Activated CD4-positive, alpha-beta T cell treated with anti-CD3 and anti-CD28 coated beads, Interleukin-2, amount 10 ng/mL, durations not matched to agents 24 days and 14 days (primary cell): ENCODE results near the gene MAPT. TPM values are rescaled to one million over a fixed set of nuclear protein-coding genes. Genes with fewer than 3 reads are reported as not detected.
"Not testable (repeated sequence)": the region's sequence is repeated elsewhere in the genome, so short reads cannot be mapped to it uniquely, and the experiment has no call there.

Experiments used
- DNase-seq: peaks from one replicate; pipeline ENCODE4 v3.0.0; 2022
- H3K27ac Mint-ChIP-seq: one replicate; pipeline ENCODE4 v1.8.0; 2022; ENCODE audit warnings: mild to moderate bottlenecking, mixed read lengths
- H3K27me3 Mint-ChIP-seq: one replicate; pipeline ENCODE4 v1.8.0; 2022; ENCODE audit warnings: mixed read lengths
- H3K36me3 Mint-ChIP-seq: one replicate; pipeline ENCODE4 v1.8.0; 2022; ENCODE audit warnings: low read depth, mild to moderate bottlenecking, mixed read lengths
- H3K4me1 Mint-ChIP-seq: one replicate; pipeline ENCODE4 v1.8.0; 2021; ENCODE audit warnings: mixed read lengths
- H3K4me3 Mint-ChIP-seq: one replicate; pipeline ENCODE4 v1.8.0; 2022; ENCODE audit warnings: mild to moderate bottlenecking, moderate library complexity, mixed read lengths
- H3K9me3 Mint-ChIP-seq: one replicate; pipeline ENCODE4 v1.8.0; 2021; ENCODE audit warnings: mixed read lengths
- intact Hi-C: fragments of 100-400 bp; cut with micrococcal nuclease; formaldehyde crosslinking; loops from one replicate; pipeline ENCODE4 v1.15.1; 2023
- total RNA-seq: library from RNA; stranded (reverse); gene quantifications from 2 replicates; pipeline ENCODE4 v1.2.3, GENCODE V29; 2022

MAPT gene
- total RNA-seq, 1 donor from 2014 or later = 0.37 TPM

DNA sequence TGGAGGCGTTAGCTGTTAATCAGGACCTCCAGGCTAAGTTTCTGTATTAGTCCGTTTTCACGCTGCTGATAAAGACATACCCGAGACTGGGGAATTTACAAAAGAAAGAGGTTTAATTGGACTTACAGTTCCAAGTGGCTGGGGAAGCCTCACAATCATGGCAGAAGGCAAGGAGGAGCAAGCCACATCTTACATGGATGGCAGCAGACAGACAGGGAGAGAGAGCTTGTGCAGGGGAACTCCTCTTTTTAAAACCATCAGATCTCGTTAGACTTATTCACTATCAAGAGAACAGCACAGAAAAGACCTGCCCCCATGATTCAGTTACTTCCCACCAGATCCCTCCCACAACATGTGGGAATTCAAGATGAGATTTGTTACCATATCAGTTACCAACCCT lies 18.7 kb downstream of the MAPT start:
- H3K27ac Mint-ChIP-seq, H3K9me3 Mint-ChIP-seq, H3K36me3 Mint-ChIP-seq, H3K4me1 Mint-ChIP-seq, H3K4me3 Mint-ChIP-seq, intact Hi-C loops, DNase-seq: not testable (repeated sequence)
- peaks cover 10% of the 10 kb centered on the region for H3K27me3 Mint-ChIP-seq

DNA sequence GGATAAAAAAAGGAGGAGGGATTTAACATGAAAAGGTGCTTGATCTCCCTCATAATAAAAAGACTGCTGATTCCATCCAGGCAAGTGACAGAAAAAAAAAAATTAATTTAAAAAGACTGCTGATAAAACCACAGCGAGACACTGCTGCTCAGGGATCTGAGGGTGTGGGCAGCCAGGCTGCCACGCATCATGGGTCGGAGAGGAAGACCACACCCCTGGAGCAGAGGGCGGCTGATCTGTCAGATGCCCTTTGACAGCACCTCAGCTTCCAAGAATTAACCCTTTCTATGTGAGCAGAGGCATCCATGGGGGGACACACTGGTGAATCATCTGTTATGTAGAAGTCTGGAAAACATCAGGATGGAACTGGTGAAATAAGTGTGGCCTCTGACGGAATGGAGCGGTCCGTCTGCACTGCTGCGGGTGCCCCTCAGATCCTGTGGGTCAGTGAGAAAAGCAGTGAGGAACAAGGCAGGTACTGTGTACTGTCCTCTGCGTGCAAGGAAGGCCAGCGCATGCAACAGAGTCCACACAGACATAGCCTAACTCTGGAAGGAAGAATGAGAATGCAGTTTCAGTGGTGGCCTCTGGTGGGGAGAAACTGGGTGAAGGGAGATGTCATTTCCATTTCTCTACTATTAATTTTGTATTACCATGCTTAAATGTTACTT lies 19.8 kb downstream of the MAPT start:
- H3K27ac Mint-ChIP-seq = no peak overlapping the region
- no peak for DNase-seq
- H3K36me3 Mint-ChIP-seq = no peaks in the 10 kb centered on the region
- no peaks in the 10 kb centered on the region for H3K4me1 Mint-ChIP-seq
- intact Hi-C loops = no loop called here
- no peak overlapping the region for H3K4me3 Mint-ChIP-seq
- H3K9me3 Mint-ChIP-seq = peaks cover 4% of the 10 kb centered on the region
- H3K27me3 Mint-ChIP-seq = peaks cover 10% of the 10 kb centered on the region

DNA sequence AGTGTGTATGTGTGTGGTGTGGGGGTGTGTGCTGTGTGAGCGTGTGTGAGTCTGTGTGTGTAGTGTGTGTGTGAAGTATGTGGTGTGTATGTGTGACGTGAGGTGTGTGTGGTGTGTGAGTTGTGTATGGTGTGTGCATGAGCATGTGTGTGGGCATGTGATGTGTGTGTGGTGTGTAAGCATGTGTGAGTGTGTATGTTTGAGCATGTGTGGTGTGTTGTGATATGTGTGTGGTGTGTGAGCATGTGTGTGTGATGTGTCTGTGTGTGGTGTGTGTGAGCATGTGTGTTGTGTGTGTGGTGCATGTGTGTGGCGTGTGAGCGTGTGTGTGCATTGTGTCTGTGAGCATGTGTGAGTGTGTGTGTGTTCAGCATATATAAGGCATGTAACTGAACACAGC lies 20.9 kb downstream of the MAPT start:
- Mint-ChIP-seq H3K4me3 (no peak overlapping the region), H3K9me3 (peaks cover 4% of the 10 kb centered on the region), H3K4me1 (no peaks in the 10 kb centered on the region), H3K27me3 (peaks cover 10% of the 10 kb centered on the region), H3K27ac (no peak overlapping the region), H3K36me3 (no peaks in the 10 kb centered on the region)
- intact Hi-C loops = no loop called here
- no peak for DNase-seq

DNA sequence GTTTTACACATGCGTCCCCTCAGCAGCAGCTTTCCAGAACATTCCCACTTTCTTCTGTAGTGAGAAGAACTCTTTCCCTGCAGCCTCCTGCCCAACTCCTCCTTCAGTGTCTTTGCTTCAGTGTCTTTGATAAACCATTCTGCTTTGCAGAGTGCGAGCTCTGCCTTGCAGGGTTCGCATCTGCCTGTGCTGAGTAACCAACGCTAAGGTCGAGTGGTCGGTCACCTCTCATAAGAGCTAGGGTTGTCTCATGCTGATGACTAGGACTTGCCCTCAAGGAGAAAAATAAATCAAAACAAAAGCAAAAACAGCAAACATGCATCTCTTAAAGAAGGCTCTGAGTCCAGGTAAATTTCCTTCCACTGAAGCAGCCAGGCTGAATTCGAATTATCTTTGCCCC lies 22.7 kb downstream of the MAPT start:
- Mint-ChIP-seq H3K27me3 (peaks cover 6% of the 10 kb centered on the region), H3K27ac (no peak overlapping the region), H3K36me3 (no peaks in the 10 kb centered on the region), H3K9me3 (peaks cover 3% of the 10 kb centered on the region), H3K4me3 (no peak overlapping the region), H3K4me1 (no peaks in the 10 kb centered on the region)
- intact Hi-C loops = no loop called here
- DNase-seq = no peak

DNA sequence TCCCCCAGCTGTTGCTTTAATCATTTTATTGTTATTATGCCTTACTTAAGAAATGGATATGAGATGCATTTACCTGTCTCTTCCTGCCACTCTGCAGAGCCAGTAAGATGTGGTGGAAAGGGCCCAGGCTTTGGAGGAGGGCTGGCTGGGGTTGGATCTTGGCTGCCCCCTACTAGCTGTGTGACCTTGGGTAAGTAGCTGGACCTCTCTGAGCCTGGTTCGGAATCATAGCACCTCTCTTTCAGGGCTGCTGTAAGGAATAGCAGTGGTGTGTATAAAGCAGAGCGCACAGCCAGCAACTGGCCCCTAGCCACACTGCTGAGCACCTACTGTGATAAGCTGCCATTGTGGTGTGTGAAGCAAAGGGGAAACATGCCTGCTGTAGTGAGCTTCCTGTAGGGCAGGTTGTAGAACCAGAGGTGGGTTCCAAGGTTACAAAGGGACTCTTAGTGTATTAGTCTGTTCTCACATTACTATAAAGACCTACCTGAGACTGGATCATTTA lies 23.9 kb downstream of the MAPT start:
- intact Hi-C loops = no loop called here
- no peaks in the 10 kb centered on the region for H3K36me3 Mint-ChIP-seq

DNA sequence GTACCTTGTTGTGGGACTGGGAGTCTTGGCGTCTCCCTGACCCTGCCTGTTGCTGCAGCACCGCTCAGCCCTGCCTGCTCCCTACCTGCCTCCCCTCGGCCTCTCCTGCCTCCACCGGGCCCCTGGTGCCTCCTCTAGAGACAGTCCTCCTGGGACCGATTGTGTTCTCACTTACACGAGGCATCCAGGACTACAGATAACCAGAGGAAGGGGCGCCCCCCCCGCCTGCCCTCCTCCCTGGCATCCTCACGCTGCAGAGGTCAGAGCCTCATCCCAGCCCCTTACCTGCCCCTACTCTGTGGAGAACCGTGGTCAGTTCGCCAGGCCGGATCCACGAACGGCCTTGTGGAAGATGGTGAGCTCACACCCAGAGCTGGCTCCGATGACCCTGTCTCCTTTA lies 24.8 kb downstream of the MAPT start:
- Mint-ChIP-seq H3K4me1 (no peaks in the 10 kb centered on the region), H3K27ac (no peak overlapping the region), H3K4me3 (no peak overlapping the region), H3K9me3 (no peaks in the 10 kb centered on the region), H3K27me3 (peaks cover 9% of the 10 kb centered on the region), H3K36me3 (no peaks in the 10 kb centered on the region)
- intact Hi-C loops = no loop called here
- DNase-seq = no peak

More for the DNA sequence above, 23.9 kb downstream of the MAPT start:
- Mint-ChIP-seq H3K27ac (no peak overlapping the region), H3K9me3 (no peaks in the 10 kb centered on the region), H3K27me3 (peaks cover 9% of the 10 kb centered on the region), H3K4me3 (no peak overlapping the region), H3K4me1 (no peaks in the 10 kb centered on the region)
- no peak for DNase-seq

DNA sequence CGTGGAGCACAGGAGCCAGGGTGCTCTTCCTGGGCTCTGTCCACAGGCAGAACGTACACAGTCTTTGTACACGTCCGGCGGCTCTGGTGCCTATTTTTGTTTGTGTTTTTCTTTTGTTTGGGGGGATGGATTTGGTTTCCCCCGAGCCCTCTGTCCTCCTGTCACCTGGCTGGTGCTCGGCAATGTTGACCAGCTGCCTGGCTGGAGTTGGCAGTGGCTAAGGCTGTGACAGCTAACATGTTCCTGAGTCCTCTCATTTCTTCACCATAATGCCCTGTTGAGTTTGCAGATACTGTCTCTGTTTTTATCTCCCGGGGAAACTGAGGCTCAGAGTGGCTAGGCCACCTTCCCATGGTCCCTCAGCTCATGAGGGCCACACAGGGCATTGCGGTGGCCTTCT lies 25.7 kb downstream of the MAPT start:
- intact Hi-C loops = no loop called here

DNA sequence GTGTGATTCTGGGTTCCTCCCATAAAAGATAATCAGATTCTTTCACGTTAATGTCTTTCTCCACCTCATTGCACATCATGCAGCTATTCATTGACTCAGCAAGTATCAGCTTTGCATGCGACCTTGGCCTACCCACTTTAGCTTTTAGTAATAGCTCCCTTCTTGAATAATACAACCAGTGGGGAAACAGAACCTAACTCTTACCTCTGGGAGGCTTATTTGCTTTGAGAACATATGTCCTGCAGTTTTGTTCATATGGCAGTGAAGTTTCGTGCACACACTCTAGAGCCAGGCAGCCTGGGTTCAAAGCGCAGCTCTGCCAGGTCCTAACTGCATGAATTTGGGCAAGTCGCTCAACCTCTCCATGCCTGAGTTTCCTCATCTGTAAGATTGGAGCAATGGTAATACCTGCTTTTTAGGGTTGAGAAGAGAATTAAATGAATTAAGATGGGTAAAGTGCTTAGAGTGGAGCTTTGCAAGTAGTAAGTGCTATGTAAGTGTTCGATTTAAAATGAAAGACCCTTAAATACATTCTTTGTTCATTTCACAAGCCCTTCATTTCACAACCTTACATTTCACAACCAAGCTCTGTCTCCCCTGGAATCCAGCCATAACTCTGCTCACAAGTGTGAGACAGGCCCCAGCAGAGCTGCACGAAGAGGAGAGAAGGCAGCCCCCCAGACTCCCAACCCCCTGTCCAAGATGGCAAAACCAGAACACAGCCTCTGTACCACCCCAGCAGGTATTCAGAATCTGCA lies 29.3 kb downstream of the MAPT start:
- intact Hi-C loops = no loop called here
- H3K4me1 Mint-ChIP-seq = no peaks in the 10 kb centered on the region
- no peaks in the 10 kb centered on the region for H3K36me3 Mint-ChIP-seq
- no peak overlapping the region for H3K27ac Mint-ChIP-seq
- H3K27me3 Mint-ChIP-seq = peaks cover 7% of the 10 kb centered on the region
- DNase-seq = no peak
- no peaks in the 10 kb centered on the region for H3K9me3 Mint-ChIP-seq
- H3K4me3 Mint-ChIP-seq = no peak overlapping the region

More for the DNA sequence above, 25.7 kb downstream of the MAPT start:
- Mint-ChIP-seq H3K4me1 (no peaks in the 10 kb centered on the region), H3K36me3 (no peaks in the 10 kb centered on the region), H3K4me3 (no peak overlapping the region), H3K9me3 (no peaks in the 10 kb centered on the region), H3K27ac (no peak overlapping the region), H3K27me3 (peaks cover 6% of the 10 kb centered on the region)
- no peak for DNase-seq

DNA sequence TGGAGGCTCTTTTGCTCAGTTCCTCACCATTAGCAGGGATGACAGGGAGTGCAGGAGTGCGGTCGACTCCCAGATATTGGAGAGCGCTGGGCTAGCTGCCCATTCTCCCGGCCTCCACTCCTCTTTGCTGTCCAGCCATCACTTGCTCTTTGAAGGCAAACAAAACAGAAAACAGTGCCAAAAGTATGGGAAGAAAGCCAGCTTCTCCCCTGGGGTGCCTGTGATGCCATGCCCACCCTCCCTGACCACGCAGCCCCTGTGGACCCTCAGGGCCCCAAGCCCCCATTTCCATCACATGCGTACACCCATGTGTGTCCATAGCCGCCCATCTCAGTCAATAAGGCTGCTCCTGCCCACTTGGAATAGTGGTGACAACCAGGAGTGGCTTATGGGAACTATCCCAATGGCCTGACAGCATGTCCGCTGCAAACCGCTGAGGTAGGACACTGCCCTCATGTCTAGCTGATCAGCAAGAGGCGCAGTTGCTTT lies 30.0 kb downstream of the MAPT start:
- H3K4me3 Mint-ChIP-seq = no peak overlapping the region
- H3K27ac Mint-ChIP-seq = no peak overlapping the region
- peaks cover 7% of the 10 kb centered on the region for H3K27me3 Mint-ChIP-seq
- no peaks in the 10 kb centered on the region for H3K9me3 Mint-ChIP-seq
- no peak for DNase-seq
- intact Hi-C loops = no loop called here
- no peaks in the 10 kb centered on the region for H3K36me3 Mint-ChIP-seq
- no peaks in the 10 kb centered on the region for H3K4me1 Mint-ChIP-seq

DNA sequence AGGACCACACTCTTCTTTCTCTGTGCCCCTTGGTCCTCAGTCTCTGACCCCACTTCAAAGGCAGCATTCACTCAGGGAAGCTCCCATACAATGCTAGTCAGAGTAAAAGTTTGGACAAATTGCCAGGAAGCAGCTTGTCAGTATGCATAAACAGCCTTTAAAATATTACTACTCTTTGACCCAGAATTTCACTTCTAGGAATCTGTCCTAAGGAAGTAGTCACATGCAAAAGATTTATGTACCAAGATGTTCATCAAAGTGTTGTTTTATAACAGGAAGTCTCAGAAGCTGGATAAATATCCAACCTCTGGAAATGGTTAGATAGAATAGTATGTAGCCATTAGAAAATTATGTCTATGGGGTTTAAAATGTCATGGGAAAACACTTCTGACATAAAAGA lies 31.0 kb downstream of the MAPT start:
- no peaks in the 10 kb centered on the region for H3K4me1 Mint-ChIP-seq

DNA sequence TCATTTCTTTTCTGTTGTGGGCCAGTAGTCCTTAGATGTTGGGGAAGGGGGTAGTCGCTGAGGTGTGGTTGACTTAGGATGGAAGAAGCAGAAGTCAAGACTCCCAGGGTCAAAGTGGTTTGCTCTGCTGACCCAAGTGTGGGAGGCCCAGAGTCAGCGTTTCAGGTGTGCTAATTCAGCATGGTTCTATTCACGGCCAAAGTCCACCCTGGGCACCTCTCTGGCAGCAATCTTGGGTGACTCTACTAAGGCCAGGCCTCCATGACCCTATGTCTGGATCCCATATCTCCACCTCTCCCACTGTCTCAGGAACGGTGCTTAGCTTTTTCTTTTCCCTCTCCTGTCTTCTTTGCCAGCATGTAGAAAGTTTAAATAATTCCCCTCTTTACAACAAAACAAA lies 32.9 kb downstream of the MAPT start:
- Mint-ChIP-seq H3K27ac (no peak overlapping the region), H3K9me3 (no peaks in the 10 kb centered on the region), H3K36me3 (no peaks in the 10 kb centered on the region), H3K4me3 (no peak overlapping the region), H3K27me3 (peaks cover 19% of the 10 kb centered on the region), H3K4me1 (no peaks in the 10 kb centered on the region)
- no peak for DNase-seq
- intact Hi-C loops = no loop called here

More for the DNA sequence above, 31.0 kb downstream of the MAPT start:
- H3K27ac Mint-ChIP-seq = no peak overlapping the region
- peaks cover 12% of the 10 kb centered on the region for H3K27me3 Mint-ChIP-seq
- intact Hi-C loops = no loop called here
- no peak overlapping the region for H3K4me3 Mint-ChIP-seq
- H3K36me3 Mint-ChIP-seq = no peaks in the 10 kb centered on the region
- H3K9me3 Mint-ChIP-seq = no peaks in the 10 kb centered on the region
- no peak for DNase-seq

DNA sequence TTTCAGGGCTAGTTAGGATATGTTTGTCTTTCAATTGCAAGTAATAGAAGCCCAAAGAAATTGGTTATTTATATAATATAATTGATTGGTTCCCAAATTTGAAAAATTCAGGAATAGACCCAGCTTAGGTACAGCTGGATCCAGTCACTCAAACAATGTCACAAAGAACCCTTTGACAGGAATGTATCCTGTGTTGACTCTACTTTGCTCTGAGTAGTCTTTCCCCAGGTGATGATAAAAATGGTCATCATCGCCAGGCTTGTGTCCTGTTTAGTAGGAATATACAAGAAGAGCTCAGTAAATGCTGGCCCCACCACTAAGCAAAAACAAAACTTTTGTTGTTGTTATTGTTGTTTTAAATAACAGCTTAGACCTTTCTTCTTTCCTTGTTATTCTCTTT lies 35.0 kb downstream of the MAPT start:
- H3K4me3 Mint-ChIP-seq = no peak overlapping the region
- peaks cover 21% of the 10 kb centered on the region for H3K27me3 Mint-ChIP-seq
- DNase-seq = no peak
- H3K36me3 Mint-ChIP-seq = no peaks in the 10 kb centered on the region
- H3K9me3 Mint-ChIP-seq = no peaks in the 10 kb centered on the region
- no peaks in the 10 kb centered on the region for H3K4me1 Mint-ChIP-seq
- no peak overlapping the region for H3K27ac Mint-ChIP-seq
- intact Hi-C loops = no loop called here

DNA sequence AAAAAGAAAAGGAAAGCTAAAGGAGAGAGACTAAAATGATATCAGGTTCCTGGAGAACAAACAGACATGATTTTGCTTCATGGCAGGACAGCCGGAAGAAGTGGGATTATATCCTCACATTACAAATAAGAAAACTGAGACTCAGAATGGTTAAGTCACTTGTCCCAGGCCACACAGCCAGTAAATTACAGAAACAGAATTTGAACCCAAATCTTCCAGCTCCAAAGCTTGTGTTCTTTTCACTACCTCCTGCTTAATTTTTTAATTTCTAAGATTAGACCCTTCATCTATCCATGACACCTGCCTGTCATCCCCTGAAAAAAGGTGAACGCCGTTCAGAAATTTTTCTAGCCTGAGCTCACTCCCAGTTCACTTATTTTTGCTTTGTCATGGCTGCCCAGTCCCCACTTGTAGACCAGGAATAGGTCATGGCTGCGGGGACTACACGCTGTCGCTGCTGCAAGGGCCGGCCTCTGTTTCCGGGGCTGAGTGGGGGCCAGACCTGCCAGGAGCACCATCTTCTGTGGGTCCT lies 36.1 kb downstream of the MAPT start:
- no peaks in the 10 kb centered on the region for H3K36me3 Mint-ChIP-seq
- no peaks in the 10 kb centered on the region for H3K4me1 Mint-ChIP-seq
- H3K4me3 Mint-ChIP-seq = no peak overlapping the region
- intact Hi-C loops = no loop called here
- no peak for DNase-seq
- H3K27me3 Mint-ChIP-seq = peaks cover 24% of the 10 kb centered on the region
- no peaks in the 10 kb centered on the region for H3K9me3 Mint-ChIP-seq
- no peak overlapping the region for H3K27ac Mint-ChIP-seq

DNA sequence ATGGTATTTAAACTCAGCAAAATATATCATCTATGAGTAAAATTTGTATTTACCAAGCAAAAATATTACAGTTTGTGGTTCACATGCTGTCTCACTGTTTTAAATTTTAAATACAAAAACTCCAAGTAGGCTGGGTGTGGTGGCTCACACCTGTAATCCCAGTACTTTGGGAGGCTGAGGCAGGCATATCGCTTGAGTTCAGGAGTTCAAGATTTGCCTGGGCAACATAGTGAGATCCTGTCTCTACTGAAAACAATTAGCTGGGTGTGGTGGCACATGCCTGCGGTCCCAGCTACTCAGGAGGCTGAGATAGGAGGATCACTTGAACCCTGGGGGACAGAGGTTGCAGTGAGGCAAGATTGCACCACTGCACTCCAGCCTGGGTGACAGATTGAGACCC lies 37.3 kb downstream of the MAPT start:
- Mint-ChIP-seq H3K27ac (no peak overlapping the region), H3K4me1 (no peaks in the 10 kb centered on the region), H3K36me3 (no peaks in the 10 kb centered on the region), H3K9me3 (no peaks in the 10 kb centered on the region), H3K27me3 (peaks cover 30% of the 10 kb centered on the region), H3K4me3 (no peak overlapping the region)
- intact Hi-C loops = no loop called here
- DNase-seq = no peak
